Hepatocyte (in vitro differentiated cells): ENCODE measurements around the gene DNAJC5G.

Experiments used
- EZH2phosphoT487 ChIP-seq: fragments of 200-600 bp; sonication (generic); IDR thresholded peaks from one replicate; pipeline ENCODE4 v1.6.1; 2018; ENCODE audit warnings: antibody characterized with exemption, mild to moderate bottlenecking, low read depth, moderate library complexity; ENCODE audit not compliant: unreplicated experiment, severe bottlenecking
- TF ChIP-seq, protein P1 (sequence below): fragments of 200-600 bp; sonication (generic); IDR thresholded peaks from 2 replicates; pipeline ENCODE4 v1.5.1; 2016; ENCODE audit warnings: antibody characterized with exemption, mild to moderate bottlenecking; ENCODE audit not compliant: poor library complexity

- TF ChIP-seq, protein P1, sequence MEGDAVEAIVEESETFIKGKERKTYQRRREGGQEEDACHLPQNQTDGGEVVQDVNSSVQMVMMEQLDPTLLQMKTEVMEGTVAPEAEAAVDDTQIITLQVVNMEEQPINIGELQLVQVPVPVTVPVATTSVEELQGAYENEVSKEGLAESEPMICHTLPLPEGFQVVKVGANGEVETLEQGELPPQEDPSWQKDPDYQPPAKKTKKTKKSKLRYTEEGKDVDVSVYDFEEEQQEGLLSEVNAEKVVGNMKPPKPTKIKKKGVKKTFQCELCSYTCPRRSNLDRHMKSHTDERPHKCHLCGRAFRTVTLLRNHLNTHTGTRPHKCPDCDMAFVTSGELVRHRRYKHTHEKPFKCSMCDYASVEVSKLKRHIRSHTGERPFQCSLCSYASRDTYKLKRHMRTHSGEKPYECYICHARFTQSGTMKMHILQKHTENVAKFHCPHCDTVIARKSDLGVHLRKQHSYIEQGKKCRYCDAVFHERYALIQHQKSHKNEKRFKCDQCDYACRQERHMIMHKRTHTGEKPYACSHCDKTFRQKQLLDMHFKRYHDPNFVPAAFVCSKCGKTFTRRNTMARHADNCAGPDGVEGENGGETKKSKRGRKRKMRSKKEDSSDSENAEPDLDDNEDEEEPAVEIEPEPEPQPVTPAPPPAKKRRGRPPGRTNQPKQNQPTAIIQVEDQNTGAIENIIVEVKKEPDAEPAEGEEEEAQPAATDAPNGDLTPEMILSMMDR, result no peak
- TF ChIP-seq EZH2phosphoT487, result no peak
Observed at GRCh38 chr2:27255660-27256059, 19.6 kb upstream of the DNAJC5G start.
